GM08714 (cell line): ENCODE measurements around the gene SLC18A3.

ENCODE experiments used
- H3K4me3 ChIP-seq: fragments of 200-500 bp; sonication (Bioruptor generic); 2 replicates; pipeline ENCODE4 v1.5.1; 2014; ENCODE audit warnings: mild to moderate bottlenecking, low read length, inconsistent platforms
- ZNF274 ChIP-seq: IDR thresholded peaks from 2 replicates; pipeline ENCODE4 v1.6.1; 2012; ENCODE audit warnings: mild to moderate bottlenecking, low read depth, low read length

Gene SLC18A3

DNA sequence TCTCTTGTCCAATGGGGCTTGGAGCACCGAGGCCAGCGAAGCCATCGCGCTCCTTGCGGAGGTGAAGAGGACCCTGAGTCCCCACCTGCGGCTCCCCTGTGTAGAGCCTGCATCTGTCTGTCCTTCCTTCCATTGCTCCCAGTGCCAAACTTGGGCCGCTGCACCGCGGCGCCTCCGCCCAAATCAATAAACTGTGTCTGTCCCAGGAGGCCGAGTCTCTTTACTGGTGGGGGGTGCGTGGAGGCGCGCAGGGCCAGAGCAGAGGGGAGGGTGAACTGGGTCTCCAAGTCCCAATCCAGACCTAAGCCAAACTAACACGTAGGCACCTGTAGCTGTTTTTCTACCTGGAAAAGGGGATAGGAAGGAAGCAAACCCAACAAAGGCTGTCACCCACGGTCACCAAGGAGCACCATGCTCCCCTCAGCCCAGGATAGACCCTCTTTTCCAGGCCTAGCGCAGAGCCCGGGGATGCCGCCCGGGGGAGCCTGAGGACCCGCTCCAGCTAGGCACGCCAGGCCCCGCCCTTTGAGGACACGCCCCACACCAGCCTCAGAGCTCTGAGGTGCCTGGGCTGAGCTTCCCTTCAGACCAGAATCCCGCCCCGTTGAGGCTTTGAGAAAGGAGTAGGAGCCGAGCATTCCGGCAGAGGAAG is 2.5 kb downstream of the SLC18A3 start:
- H3K4me3 ChIP-seq = no peak overlapping the region

DNA sequence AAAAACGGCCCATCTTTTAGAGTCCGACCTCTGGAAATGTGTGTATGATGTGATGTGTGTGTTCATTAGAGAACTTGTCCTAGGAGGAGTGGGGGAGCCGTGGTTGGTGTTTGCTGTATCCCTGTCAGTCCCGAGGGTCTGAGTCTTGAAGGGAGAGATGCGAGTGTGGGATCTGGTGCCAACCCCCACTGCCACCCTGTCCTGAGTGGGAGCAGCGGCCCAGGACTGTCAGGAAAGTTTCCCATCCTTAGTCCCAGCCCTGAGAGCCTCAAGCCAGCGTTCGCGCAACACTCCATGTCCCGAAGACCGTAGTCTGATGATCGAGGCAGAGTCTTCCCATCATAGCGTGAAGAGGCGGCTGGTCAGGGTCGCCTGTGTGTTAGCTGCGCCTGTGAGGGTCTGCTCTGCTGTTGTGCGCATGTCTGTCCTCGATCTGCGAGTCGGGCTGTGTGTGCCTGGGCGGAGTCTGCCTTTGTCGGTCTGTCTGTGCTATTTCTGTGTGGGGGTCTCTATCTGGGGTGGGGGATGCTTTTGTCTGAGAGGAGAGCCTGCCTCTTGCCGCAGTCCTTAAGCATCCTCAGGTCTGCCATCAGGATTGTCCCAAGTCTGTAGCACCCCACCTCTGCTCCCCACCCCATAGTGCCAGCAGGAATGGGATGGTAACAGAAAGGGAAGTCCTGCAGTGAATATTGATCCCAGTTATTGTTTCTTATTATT is 3.2 kb downstream of the SLC18A3 start:
- no peak for TF ChIP-seq ZNF274
- H3K4me3 ChIP-seq = no peak overlapping the region

More for the DNA sequence above, 2.5 kb downstream of the SLC18A3 start:
- TF ChIP-seq ZNF274 = no peak

DNA sequence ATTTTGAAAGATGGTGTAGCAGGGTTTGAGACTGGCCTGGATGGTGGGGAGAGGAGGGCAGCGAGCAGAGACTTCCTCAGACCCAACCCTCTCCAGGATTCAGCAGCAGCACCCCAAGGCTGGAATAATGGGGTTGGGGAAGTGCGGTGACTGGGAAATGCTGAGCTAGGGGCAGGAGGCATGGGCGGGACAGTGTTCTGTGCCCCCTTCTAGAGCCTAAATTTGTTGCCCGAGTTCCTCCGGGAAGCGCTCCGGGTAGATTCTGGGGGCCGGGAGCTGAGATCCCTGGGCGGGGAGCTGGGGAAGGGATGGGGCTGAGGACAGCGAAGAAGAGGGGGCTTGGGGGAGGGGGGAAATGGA is 3.8 kb downstream of the SLC18A3 start, which contains the start of gene CHAT:
TSS of gene CHAT (plus strand) at position 156 of the 360 bp plus-strand sequence. CDS start at position 309, 153 bp downstream.
- no peak within 1 kb of the TSS for H3K4me3 ChIP-seq
- no peak for TF ChIP-seq ZNF274

DNA sequence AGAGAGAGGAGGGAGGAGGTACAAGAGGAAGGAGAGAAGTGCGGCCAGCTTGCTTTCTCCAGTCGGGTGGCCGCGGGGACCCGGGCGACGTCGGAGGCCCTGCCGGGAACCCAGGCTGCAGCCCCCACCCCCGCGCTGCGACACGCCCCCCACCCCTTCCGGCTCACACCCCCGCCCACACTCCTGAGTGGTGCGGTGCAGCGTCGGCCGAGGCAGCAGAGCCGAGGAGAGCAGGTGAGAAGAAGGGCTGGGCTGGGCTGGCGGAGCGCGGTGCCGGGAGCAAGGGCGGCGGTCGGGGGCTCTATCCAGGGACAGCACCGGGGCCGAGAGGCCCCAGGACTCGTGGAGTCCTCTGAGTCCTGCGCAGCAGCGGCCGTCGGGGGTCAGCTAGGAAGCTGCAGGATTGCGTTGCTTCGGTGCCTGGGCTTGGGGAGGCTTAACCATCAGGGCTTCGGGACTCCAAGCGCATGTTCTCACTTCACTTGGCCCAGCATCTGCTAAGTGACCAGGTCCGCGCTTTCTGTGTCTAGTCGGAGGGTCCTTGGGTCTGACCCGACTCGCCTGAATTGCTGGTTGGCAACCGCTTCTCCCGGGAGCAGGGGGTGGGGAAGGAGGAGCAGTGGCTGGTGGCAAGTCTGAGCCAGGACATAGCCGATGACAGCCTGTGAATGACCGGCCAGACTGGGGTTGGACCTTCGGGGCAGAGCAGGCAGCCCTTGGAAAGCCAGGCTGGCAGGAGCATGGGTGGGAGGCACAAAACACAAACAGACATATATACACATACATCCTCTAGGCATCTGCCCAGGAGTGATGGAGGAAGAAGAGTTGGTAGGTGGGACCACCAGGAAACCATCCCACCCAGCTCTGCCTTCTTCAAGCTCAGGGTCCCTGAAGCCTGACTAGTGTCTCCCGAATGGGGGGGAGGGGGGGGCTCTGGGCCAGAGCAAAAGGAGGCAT is 4.4 kb downstream of the SLC18A3 start:
- no peak for TF ChIP-seq ZNF274

DNA sequence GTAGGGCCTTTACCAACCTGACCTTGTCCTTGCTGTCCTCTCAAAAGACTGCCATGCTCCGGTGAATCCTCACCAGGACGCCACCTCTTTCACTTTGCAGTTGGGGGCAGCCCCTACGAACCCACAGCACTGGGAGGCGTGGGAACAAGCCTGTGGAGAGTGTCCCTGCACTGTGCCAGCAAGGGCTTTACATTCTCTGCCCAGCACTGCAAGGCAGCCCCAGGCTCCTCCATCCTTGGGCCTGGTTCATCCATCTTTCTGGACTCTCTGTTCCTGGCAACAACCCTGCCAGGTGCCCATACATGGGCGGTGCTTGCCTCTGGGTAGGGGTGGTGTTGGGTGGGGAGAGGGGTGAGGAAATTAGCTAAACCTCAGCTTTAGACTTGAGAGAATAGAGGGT is 5.1 kb downstream of the SLC18A3 start:
- H3K4me3 ChIP-seq = no peak overlapping the region

More for the DNA sequence above, 4.4 kb downstream of the SLC18A3 start:
- no peak overlapping the region for H3K4me3 ChIP-seq

DNA sequence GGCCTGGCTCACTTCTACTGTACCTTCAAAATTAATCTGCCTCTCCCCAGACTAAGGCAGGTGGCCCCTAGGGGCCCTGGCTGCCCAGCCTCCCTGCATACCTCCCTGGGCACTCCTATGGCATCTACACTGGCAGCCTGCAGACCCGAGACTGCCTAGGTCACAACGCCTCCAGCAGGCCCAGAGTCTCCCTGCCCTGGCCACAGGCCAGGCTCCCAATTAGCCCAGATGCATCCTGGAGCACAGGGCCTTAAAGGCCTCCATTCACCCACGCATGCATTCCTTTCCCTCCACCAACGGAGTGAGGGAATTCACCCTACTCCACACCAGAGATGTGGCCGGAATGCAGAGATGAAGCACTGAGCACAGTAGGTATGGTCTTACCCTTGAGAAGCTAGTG is 5.6 kb downstream of the SLC18A3 start:
- TF ChIP-seq ZNF274 = no peak

More for the DNA sequence above, 5.1 kb downstream of the SLC18A3 start:
- no peak for TF ChIP-seq ZNF274

DNA sequence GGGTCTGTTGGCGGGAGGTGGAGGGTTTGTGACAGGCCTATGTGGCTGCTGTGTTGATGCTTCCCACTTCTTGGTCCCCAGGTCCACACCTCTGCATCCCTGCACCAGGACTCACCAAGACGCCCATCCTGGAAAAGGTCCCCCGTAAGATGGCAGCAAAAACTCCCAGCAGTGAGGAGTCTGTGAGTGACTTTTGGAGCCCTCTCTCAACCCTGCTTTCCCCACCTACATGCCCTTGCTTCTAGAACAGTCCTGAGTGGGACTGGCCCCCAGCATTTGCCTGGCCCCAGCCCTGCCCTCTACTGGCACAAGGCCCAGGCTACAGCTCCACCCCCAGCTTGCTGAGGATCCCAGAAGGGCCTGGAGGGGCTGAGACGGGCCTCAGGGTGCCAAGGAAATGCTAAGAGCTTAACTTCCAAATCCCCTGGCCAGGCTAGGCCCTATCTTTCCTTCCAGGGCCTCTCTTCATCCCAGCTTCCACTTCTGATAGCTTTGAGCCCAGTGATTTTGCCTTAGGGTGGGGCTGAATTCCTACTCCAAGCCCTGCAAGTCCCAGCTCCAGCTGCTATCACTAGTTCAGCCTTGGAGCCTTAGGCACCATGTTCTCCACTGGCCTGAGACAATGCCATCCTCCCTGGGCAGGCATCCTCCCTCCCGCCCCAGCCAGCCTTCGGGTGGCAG is 6.5 kb downstream of the SLC18A3 start:
- TF ChIP-seq ZNF274 = no peak
- no peak overlapping the region for H3K4me3 ChIP-seq

More for the DNA sequence above, 5.6 kb downstream of the SLC18A3 start:
- no peak overlapping the region for H3K4me3 ChIP-seq

DNA sequence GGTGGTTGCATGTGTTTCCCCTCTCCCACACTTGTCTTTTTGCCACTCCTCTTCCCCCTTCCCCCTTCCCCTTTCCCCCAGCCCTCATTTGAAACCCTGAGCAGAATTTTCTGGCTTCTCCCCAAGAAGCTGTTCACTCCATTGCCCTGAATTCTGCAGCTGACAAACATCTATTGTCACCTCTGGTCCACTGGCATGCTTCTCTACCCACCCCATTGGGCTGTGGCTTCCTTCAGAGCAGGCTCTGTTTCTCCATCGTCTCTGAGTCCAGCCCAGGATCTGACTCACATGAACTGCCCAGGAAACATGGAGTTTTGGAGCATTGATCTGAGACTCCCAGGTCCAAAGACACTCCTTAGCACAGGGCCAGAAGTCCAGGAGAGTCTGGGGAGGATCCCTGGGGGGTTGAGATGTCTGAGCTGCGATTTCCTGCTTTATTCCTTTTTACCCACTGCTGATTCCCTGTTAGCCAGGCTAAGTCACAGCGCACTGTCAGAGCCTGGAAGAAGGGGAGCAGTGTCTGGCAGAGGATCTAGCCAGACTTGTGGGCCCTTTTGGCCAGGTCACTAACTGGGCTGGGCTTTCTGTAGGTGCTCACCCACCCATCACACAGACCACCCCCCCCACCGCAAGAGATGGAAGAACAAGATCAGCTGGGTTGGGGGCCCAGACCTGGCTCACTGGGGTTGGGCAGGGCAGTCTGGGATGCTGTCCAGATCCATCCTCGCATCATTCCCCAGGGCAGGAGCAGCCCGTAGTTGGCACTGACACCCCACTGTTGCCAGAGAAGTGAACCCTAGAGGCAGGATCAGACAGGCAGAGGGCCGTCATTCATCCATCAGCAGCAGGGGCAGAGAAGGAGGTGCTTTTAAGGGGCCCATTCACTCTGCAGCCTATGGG is 7.3 kb downstream of the SLC18A3 start:
- H3K4me3 ChIP-seq = no peak overlapping the region
- no peak for TF ChIP-seq ZNF274

DNA sequence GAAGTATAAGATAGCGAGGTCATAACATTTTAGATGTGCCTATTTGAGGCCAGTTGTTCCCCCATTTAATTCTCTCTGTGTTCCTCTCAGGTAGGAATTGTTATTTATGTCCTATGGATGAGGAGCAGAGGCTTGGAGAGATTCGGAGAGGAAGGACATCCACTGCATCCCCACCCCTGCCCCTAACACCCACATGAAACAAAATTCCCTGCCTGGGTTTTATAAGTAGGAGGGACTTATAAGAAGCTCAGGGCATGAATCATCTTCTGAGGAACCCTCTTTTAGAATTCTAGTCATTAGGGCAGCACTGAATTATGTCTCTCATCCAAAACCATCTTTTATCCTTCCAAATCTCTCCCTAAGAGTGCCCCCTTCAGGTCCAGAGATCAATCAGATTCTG is 8.7 kb downstream of the SLC18A3 start:
- no peak for TF ChIP-seq ZNF274

DNA sequence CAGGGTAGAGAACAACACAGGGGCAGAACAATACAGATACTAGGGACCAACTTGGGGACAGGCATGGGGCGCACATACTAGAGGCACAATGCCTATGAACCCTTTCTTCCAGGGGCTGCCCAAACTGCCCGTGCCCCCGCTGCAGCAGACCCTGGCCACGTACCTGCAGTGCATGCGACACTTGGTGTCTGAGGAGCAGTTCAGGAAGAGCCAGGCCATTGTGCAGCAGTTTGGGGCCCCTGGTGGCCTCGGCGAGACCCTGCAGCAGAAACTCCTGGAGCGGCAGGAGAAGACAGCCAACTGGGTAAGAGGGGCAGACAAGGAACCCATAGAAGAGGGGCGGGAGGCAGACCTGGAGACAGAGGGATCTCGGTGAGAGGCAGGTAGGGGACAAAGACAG is 9.5 kb downstream of the SLC18A3 start:
- no peak for TF ChIP-seq ZNF274
- no peak overlapping the region for H3K4me3 ChIP-seq

More for the DNA sequence above, 8.7 kb downstream of the SLC18A3 start:
- H3K4me3 ChIP-seq = no peak overlapping the region

DNA sequence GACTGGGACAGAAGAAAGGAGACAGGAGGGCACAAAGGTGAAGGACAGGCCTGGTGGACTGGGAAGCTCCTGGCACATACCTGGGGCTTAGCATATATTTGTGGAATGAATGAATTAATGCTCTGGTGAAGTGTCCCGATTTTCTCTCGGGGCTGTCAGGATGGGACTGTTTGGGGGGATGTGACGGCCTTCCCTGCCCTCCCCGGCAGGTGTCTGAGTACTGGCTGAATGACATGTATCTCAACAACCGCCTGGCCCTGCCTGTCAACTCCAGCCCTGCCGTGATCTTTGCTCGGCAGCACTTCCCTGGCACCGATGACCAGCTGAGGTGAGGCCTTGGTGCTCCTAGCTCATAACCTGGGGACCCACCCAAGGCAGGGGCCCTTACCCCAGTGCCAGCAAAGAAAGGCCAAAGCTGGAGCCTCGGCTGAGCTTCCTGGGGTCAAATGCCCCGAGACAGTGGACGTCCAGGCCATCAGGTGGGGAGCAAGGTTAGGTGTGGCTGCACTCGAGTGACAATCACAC is 10.2 kb downstream of the SLC18A3 start:
- no peak overlapping the region for H3K4me3 ChIP-seq
- TF ChIP-seq ZNF274 = no peak

DNA sequence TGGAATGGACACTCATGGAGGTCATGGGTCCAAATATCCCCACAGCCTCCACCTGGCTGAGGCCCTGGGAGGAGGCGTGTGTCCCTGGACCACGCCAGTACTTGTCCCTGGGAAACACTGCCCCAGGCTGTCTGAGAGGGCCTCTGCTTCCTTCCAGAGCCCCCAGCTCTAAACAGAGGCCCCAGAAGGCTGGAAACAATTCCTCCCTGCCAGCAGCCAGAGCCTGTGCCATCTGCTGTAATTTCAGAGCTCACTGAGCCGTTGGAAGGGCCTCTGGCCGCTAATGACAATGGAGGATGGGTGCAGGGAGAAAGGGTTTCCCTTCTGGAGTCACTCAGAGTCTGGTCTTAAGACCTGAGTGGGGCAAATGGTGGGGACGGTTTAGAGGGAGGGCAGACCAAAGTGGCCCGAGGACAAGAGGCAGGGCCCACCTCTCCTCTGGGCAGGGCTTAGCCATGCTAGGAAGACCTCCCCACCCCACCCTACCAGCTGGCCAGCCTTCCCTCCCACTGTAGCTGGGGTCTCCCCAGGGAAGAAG is 10.8 kb downstream of the SLC18A3 start:
- TF ChIP-seq ZNF274 = no peak
- H3K4me3 ChIP-seq = no peak overlapping the region
